Astrocyte (in vitro differentiated cells and primary cell): ENCODE results near the gene ZBTB2. TPM values are rescaled to one million over a fixed set of nuclear protein-coding genes. Genes with fewer than 3 reads are reported as not detected.

ENCODE experiments used
- DNase-seq: peaks from one replicate; pipeline ENCODE4 v3.0.0-alpha.2; 2010; ENCODE audit warnings: low read depth
- FAIRE-seq: peaks from 2 replicates; lab custom pipeline; 2011; peaks lifted over from hg19 to GRCh38; lab: Jason Lieb, UNC
- H2AFZ ChIP-seq: 2 replicates; pipeline ENCODE4 v1.6.0; 2012; ENCODE audit warnings: low read depth, low read length, inconsistent platforms
- H3K27ac ChIP-seq: 2 replicates; pipeline ENCODE4 v1.5.1; 2011; ENCODE audit warnings: low read depth, low read length, inconsistent platforms
- H3K27me3 ChIP-seq: 2 replicates; pipeline ENCODE4 v1.6.0; 2011; ENCODE audit warnings: low read length, inconsistent platforms; ENCODE audit not compliant: insufficient read depth
- H3K36me3 ChIP-seq: 2 replicates; pipeline ENCODE4 v1.5.1; 2011; ENCODE audit warnings: low read length, inconsistent platforms; ENCODE audit not compliant: insufficient read depth
- H3K4me1 ChIP-seq: 2 replicates; pipeline ENCODE4 v1.5.1; 2011; ENCODE audit warnings: low read length, inconsistent platforms; ENCODE audit not compliant: insufficient read depth
- H3K4me2 ChIP-seq: 2 replicates; pipeline ENCODE4 v1.6.0; 2012; ENCODE audit warnings: low read length, inconsistent platforms
- H3K4me3 ChIP-seq: 2 replicates; pipeline ENCODE4 v1.5.1; 2011; ENCODE audit warnings: low read depth, mild to moderate bottlenecking, low read length, inconsistent platforms; ENCODE audit not compliant: insufficient read depth
- H3K79me2 ChIP-seq: 2 replicates; pipeline ENCODE4 v1.6.0; 2012; ENCODE audit warnings: mild to moderate bottlenecking, low read length, inconsistent platforms; ENCODE audit not compliant: insufficient read depth
- H3K9ac ChIP-seq: 2 replicates; pipeline ENCODE4 v1.6.0; 2012; ENCODE audit warnings: mild to moderate bottlenecking, low read length, inconsistent platforms
- H3K9me3 ChIP-seq: 2 replicates; pipeline ENCODE4 v1.5.1; 2012; ENCODE audit warnings: low read depth, mild to moderate bottlenecking, low read length, inconsistent platforms; ENCODE audit not compliant: insufficient read depth
- H4K20me1 ChIP-seq: 2 replicates; pipeline ENCODE4 v1.6.0; 2012; ENCODE audit warnings: low read length, inconsistent platforms; ENCODE audit not compliant: insufficient read depth
- H3K27ac Mint-ChIP-seq: one replicate; pipeline ENCODE4 v1.8.0; 2021; ENCODE audit warnings: mild to moderate bottlenecking, mixed read lengths; ENCODE audit not compliant: unreplicated experiment
- H3K27me3 Mint-ChIP-seq: one replicate; pipeline ENCODE4 v1.8.0; 2021; ENCODE audit warnings: low read depth, mixed read lengths; ENCODE audit not compliant: unreplicated experiment
- H3K36me3 Mint-ChIP-seq: one replicate; pipeline ENCODE4 v1.8.0; 2021; ENCODE audit warnings: low read depth, mixed read lengths; ENCODE audit not compliant: unreplicated experiment
- H3K4me1 Mint-ChIP-seq: one replicate; pipeline ENCODE4 v1.8.0; 2021; ENCODE audit warnings: low read depth, mixed read lengths; ENCODE audit not compliant: unreplicated experiment
- H3K4me3 Mint-ChIP-seq: one replicate; pipeline ENCODE4 v1.8.0; 2021; ENCODE audit warnings: mild to moderate bottlenecking, moderate library complexity, mixed read lengths; ENCODE audit not compliant: unreplicated experiment
- H3K9me3 Mint-ChIP-seq: one replicate; pipeline ENCODE4 v1.8.0; 2021; ENCODE audit warnings: mild to moderate bottlenecking, mixed read lengths; ENCODE audit not compliant: unreplicated experiment
- EZH2 ChIP-seq: IDR thresholded peaks from 2 replicates; pipeline ENCODE4 v1.6.1; 2012; ENCODE audit warnings: mild to moderate bottlenecking, low read length, inconsistent platforms; ENCODE audit not compliant: insufficient read depth
- total RNA-seq: library from RNA; stranded (reverse); gene quantifications from 2 replicates; pipeline ENCODE4 v1.2.1, GENCODE V29; 2021
- TF ChIP-seq, protein P1 (sequence below): IDR thresholded peaks from 2 replicates; pipeline ENCODE4 v1.5.1; 2011; ENCODE audit warnings: low read depth, mild to moderate bottlenecking, inconsistent platforms, low read length, moderate library complexity; ENCODE audit not compliant: insufficient read depth

The ZBTB2 gene
- total RNA-seq, 1 donor from 2014 or later, result 20.8 TPM

DNA sequence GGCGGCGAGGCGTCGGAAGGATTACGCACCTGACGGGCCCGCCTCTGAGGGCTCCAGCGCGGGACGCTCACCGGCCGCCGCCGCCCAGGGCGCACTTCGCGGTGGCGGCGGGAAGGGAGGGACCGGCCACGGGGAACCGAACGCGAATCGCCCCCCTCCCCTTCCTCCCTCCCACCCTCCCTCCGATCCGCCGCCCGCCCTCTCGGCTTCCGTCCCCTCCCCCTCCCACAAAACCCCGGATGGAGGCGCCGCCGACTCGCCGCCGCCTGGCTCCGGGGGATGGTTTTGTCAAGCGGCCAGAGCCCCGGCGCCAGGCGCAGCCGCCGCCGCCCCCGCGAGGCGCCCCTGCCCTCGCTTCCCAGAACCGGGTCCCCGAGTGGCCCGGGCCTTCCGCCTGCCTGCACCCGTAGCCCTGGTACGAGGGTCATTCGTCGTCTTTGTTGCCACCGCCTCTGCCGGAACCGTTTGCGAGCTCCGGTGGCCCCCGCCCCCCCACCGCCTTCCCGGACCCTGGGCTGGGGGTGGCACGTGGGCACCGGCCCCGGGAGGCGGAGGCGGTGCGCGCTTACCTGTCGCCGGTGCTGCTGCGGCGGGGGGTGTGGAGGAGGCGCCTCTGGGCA, 398 bp downstream of the ZBTB2 start:
- Histone ChIP-seq H4K20me1 (peaks cover 43% of the 10 kb centered on the region), H3K9me3 (no peaks in the 10 kb centered on the region), H3K4me3 (peak overlapping the region; percentile 72), H3K27me3 (no peaks in the 10 kb centered on the region), H2AFZ (no peak overlapping the region), H3K9ac (peak overlapping the region; percentile 96), H3K36me3 (peaks cover 3% of the 10 kb centered on the region), H3K4me2 (peak overlapping the region; percentile 79), H3K27ac (peak overlapping the region; percentile 93), H3K4me1 (peaks cover 45% of the 10 kb centered on the region), H3K79me2 (peaks cover 82% of the 10 kb centered on the region)
- TF ChIP-seq EZH2, result no peak
- TF ChIP-seq, protein P1, sequence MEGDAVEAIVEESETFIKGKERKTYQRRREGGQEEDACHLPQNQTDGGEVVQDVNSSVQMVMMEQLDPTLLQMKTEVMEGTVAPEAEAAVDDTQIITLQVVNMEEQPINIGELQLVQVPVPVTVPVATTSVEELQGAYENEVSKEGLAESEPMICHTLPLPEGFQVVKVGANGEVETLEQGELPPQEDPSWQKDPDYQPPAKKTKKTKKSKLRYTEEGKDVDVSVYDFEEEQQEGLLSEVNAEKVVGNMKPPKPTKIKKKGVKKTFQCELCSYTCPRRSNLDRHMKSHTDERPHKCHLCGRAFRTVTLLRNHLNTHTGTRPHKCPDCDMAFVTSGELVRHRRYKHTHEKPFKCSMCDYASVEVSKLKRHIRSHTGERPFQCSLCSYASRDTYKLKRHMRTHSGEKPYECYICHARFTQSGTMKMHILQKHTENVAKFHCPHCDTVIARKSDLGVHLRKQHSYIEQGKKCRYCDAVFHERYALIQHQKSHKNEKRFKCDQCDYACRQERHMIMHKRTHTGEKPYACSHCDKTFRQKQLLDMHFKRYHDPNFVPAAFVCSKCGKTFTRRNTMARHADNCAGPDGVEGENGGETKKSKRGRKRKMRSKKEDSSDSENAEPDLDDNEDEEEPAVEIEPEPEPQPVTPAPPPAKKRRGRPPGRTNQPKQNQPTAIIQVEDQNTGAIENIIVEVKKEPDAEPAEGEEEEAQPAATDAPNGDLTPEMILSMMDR, result no peak
- no peak overlapping the region for H3K4me3 Mint-ChIP-seq
- H3K27ac Mint-ChIP-seq, result no peak overlapping the region
- DNase-seq (peak; percentile 36), FAIRE-seq (no peak)
- peaks cover 31% of the 10 kb centered on the region for H3K4me1 Mint-ChIP-seq
- no peaks in the 10 kb centered on the region for H3K9me3 Mint-ChIP-seq
- H3K36me3 Mint-ChIP-seq, result peaks cover 3% of the 10 kb centered on the region
- no peaks in the 10 kb centered on the region for H3K27me3 Mint-ChIP-seq

DNA sequence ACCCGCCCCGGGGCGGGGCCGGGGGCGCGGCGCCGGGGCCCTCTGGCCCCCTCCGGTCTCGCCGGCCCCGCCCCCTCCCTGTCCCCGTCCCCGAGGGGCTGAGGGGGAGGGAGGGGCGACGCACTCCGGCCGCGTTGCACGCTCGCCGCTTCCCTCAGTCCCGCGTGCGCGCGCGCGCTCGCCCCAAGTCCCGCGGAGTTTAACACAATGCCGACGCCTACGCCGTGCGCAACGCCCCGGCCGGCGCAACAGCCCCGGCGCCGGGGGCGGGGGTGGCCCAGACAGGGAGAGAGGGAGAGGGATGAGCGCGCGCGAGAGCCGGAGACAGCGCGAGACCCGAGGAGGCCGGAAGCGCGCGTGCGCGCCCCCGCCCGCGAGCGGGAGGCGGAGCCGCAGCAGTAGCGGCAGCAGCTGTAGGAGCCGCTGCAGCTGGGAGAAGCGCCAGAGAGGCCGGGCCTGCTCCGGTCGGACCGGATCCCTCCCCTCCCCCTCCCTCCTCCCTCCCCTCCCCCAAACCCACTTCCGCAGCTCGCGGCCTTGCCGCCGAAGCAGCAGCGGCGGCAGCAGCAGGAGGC, 996 bp downstream of the ZBTB2 start:
- Mint-ChIP-seq H3K27ac (no peak overlapping the region), H3K27me3 (no peaks in the 10 kb centered on the region), H3K36me3 (peaks cover 3% of the 10 kb centered on the region), H3K4me1 (peaks cover 29% of the 10 kb centered on the region), H3K4me3 (peak overlapping the region; percentile 74), H3K9me3 (no peaks in the 10 kb centered on the region)
- TF ChIP-seq, protein P1, result no peak
- TF ChIP-seq EZH2, result no peak
- H3K4me3 ChIP-seq, result peak overlapping the region; percentile 88
- peak overlapping the region; percentile 59 for H2AFZ ChIP-seq
- no peak for FAIRE-seq
- H3K4me1 ChIP-seq, result peaks cover 45% of the 10 kb centered on the region
- peaks cover 82% of the 10 kb centered on the region for H3K79me2 ChIP-seq
- H4K20me1 ChIP-seq, result peaks cover 37% of the 10 kb centered on the region
- no peaks in the 10 kb centered on the region for H3K9me3 ChIP-seq
- peaks cover 3% of the 10 kb centered on the region for H3K36me3 ChIP-seq
- peak; percentile 94 for DNase-seq
- H3K4me2 ChIP-seq, result peak overlapping the region; percentile 96
- peak overlapping the region; percentile 98 for H3K9ac ChIP-seq
- H3K27ac ChIP-seq, result peak overlapping the region; percentile 95
- no peaks in the 10 kb centered on the region for H3K27me3 ChIP-seq
